ENCODE results near the gene RPL6.
"Not testable (repeated sequence)": the region's sequence is repeated elsewhere in the genome, so short reads cannot be mapped to it uniquely, and the experiment has no call there.

Gene RPL6

GRCh38 chr12:112406519-112407488 lies 2.6 kb downstream of the RPL6 start:
- TF ChIP-seq, protein P1, sequence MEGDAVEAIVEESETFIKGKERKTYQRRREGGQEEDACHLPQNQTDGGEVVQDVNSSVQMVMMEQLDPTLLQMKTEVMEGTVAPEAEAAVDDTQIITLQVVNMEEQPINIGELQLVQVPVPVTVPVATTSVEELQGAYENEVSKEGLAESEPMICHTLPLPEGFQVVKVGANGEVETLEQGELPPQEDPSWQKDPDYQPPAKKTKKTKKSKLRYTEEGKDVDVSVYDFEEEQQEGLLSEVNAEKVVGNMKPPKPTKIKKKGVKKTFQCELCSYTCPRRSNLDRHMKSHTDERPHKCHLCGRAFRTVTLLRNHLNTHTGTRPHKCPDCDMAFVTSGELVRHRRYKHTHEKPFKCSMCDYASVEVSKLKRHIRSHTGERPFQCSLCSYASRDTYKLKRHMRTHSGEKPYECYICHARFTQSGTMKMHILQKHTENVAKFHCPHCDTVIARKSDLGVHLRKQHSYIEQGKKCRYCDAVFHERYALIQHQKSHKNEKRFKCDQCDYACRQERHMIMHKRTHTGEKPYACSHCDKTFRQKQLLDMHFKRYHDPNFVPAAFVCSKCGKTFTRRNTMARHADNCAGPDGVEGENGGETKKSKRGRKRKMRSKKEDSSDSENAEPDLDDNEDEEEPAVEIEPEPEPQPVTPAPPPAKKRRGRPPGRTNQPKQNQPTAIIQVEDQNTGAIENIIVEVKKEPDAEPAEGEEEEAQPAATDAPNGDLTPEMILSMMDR (conservative IDR thresholded peaks at IDR 0.05; ENCODE audit: low read depth, low read length): no peak
- DNase-seq (ENCODE audit: low read depth): no peak
- peak overlapping the region; percentile 99 for H3K4me3 ChIP-seq (ENCODE audit: low read length)

DNA sequence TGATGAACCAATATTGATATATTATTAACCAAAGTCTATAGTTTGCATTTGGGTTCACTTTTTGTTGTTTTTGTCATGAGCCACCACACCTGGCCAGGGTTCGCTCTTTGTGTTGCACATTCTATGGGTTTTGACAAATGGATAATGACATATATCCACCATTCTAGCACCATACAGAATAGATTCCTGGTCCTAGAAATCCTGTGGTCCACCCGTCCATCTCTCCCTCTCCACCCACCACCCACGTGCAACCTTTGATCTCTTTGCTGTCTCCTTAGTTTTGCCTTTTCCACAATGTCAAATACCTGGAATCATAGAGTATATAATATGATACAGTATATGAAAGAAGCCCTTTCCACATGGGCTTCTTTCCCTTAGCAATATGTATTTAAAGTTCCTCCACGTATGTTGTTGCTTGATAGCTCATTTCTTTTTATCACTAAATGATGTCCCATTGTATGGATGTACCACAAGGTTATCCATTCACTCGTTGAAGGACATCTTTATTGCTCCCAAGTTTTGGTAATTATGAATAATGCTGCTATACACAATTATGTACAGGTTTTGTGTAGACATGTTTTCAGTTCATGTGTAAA lies 7.4 kb downstream of the RPL6 start:
- TF ChIP-seq, protein P1 (conservative IDR thresholded peaks at IDR 0.05; ENCODE audit: low read depth, low read length): no peak
- no peak overlapping the region for H3K4me3 ChIP-seq (ENCODE audit: low read length)
- no peak for DNase-seq (ENCODE audit: low read depth)

DNA sequence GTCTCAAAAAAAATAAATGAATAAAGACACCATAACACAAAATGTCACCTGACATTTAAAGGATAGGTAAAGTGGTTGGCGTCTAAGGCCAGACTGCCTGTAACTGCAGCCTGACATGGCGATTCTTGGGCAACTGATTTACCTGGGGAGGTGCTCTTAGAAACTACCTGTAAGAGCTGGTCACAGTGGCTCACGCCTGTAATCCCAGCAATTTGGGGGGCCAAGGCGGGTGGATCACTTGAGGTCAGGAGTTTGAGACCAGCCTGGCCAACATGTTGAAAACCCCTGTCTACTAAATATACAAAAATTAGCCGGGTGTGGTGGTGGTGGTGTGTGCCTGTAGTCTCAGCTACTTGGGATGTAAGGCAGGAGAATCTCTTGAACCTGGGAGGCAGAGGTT lies 8.4 kb downstream of the RPL6 start:
- TF ChIP-seq, protein P1 (conservative IDR thresholded peaks at IDR 0.05; ENCODE audit: low read depth, low read length): no peak
- no peak for DNase-seq (ENCODE audit: low read depth)

DNA sequence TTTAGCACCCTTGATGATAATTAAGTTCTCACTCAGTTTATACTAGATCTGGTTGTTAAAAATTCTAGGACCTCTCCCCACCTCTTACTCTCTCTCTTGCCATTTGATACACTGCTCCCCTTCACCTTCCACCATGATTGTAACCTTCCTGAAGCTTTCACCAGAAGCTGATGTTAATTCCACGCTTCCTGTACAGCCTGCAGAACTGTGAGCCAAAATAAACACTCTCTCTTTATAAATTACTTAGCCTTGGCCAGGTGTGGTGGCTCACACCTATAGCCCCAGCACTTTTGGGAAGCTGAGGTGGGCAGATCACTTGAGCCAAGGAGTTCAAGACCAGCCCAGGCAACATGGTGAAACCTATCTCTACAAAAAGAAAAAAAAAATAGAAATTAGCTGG lies 16.1 kb downstream of the RPL6 start:
- H3K4me3 ChIP-seq (ENCODE audit: low read length): no peak overlapping the region
- TF ChIP-seq, protein P1 (conservative IDR thresholded peaks at IDR 0.05; ENCODE audit: low read depth, low read length): no peak
- no peak for DNase-seq (ENCODE audit: low read depth)

More for the DNA sequence above, 8.4 kb downstream of the RPL6 start:
- H3K4me3 ChIP-seq (ENCODE audit: low read length): no peak overlapping the region

- not testable (repeated sequence) for H3K4me3 ChIP-seq (ENCODE audit: low read length); DNase-seq (ENCODE audit: low read depth)
Observed at GRCh38 chr12:112389922-112390654, 19.3 kb downstream of the RPL6 start.

- DNase-seq (ENCODE audit: low read depth): no peak
- TF ChIP-seq, protein P1 (conservative IDR thresholded peaks at IDR 0.05; ENCODE audit: low read depth, low read length): no peak
- no peak overlapping the region for H3K4me3 ChIP-seq (ENCODE audit: low read length)
Observed at GRCh38 chr12:112389228-112389627, 20.2 kb downstream of the RPL6 start.

DNA sequence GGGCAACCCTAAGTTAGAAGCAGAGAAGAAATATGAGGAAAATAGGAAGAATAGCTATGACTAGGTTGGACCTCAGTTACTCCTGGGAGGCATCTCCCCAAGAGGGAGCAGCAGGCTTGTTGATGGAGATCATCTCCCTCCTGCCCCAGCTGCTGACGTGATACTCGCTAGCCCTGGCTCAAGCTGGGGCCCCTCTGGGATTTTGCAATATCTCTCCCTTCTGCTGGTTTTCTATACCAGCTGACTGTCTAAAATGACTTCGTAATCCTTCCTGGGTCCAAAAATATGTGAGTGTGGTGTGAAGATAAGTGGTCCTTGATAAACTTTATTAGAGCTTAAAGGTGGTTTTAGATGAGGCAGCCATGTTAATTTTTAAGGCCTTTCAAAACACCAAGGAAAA lies 22.7 kb downstream of the RPL6 start:
- no peak for DNase-seq (ENCODE audit: low read depth)
- no peak overlapping the region for H3K4me3 ChIP-seq (ENCODE audit: low read length)
- TF ChIP-seq, protein P1 (conservative IDR thresholded peaks at IDR 0.05; ENCODE audit: low read depth, low read length): no peak

All from retinal pigment epithelial cell (primary cell).